Mesenchymal stem cell (in vitro differentiated cells and primary cell): ENCODE data around the gene NT5DC1.
A peak's percentile ranks its signal among the peaks of the same experiment; 100 is the strongest.

ENCODE experiments used
- DNase-seq: peaks from one replicate; pipeline ENCODE4 v3.0.0-alpha.2; 2013
- H2AFZ ChIP-seq: one replicate; pipeline ENCODE4 v1.6.1; 2013; ENCODE audit warnings: low read depth, mild to moderate bottlenecking, control low read depth, inconsistent platforms, low read length, moderate library complexity
- H2AK5ac ChIP-seq: 2 replicates; pipeline ENCODE4 v1.6.1; 2013; ENCODE audit warnings: low read length, moderate library complexity, mild to moderate bottlenecking, inconsistent platforms; ENCODE audit not compliant: severe bottlenecking
- H2BK120ac ChIP-seq: one replicate; pipeline ENCODE4 v1.6.1; 2013; ENCODE audit warnings: low read depth, mild to moderate bottlenecking, inconsistent platforms, low read length, moderate library complexity
- H2BK12ac ChIP-seq, 2 experiments: one replicate each; pipeline ENCODE4 v1.6.1; 2013; ENCODE audit warnings: inconsistent platforms in 2 of 2, low read length in 2 of 2, mild to moderate bottlenecking in 2 of 2, moderate library complexity in 2 of 2, control low read depth in 1 of 2
- H2BK15ac ChIP-seq: one replicate; pipeline ENCODE4 v1.6.1; 2013; ENCODE audit warnings: mild to moderate bottlenecking, low read depth, inconsistent platforms; ENCODE audit not compliant: poor library complexity, severe bottlenecking
- H2BK5ac ChIP-seq: 2 replicates; pipeline ENCODE4 v1.6.1; 2013; ENCODE audit warnings: low read depth, mild to moderate bottlenecking, low read length, control low read depth, inconsistent platforms; ENCODE audit not compliant: poor library complexity, severe bottlenecking
- H3K14ac ChIP-seq, 2 experiments: one replicate each; pipeline ENCODE4 v1.6.1; 2013; ENCODE audit warnings: inconsistent platforms in 2 of 2, low read length in 2 of 2, control low read depth in 1 of 2, mild to moderate bottlenecking in 1 of 2, moderate library complexity in 1 of 2
- H3K18ac ChIP-seq, 2 experiments: one replicate each; pipeline ENCODE4 v1.6.1; 2013; ENCODE audit warnings: inconsistent platforms in 2 of 2, low read length in 2 of 2, control low read depth in 1 of 2, low read depth in 1 of 2, mild to moderate bottlenecking in 1 of 2
- H3K23ac ChIP-seq, 2 experiments: one replicate each; pipeline ENCODE4 v1.6.1; 2013; ENCODE audit warnings: inconsistent platforms in 2 of 2, low read length in 2 of 2, mild to moderate bottlenecking in 2 of 2, moderate library complexity in 2 of 2, control low read depth in 1 of 2
- H3K27ac ChIP-seq: 2 replicates; pipeline ENCODE4 v1.5.1; 2013; ENCODE audit warnings: mild to moderate bottlenecking, moderate library complexity, low read length, control low read depth, inconsistent platforms; ENCODE audit not compliant: poor library complexity, severe bottlenecking
- H3K27me3 ChIP-seq, 2 experiments: 2 replicates each; pipeline versions ENCODE4 v1.6.1 to v1.7.0; 2013; ENCODE audit warnings: low read length in 2 of 2, mild to moderate bottlenecking in 2 of 2, moderate library complexity in 2 of 2, control low read depth in 1 of 2, inconsistent platforms in 1 of 2; ENCODE audit not compliant: control insufficient read depth in 1 of 2, insufficient read depth in 1 of 2
- H3K36me3 ChIP-seq, 2 experiments: 2 replicates each; pipeline versions ENCODE4 v1.6.1 to v1.7.0; 2013; ENCODE audit warnings: low read length in 2 of 2, control low read depth in 1 of 2, inconsistent platforms in 1 of 2, low read depth in 1 of 2, mild to moderate bottlenecking in 1 of 2; ENCODE audit not compliant: insufficient read depth in 2 of 2, control insufficient read depth in 1 of 2
- H3K4ac ChIP-seq, 2 experiments: one replicate each; pipeline ENCODE4 v1.6.1; 2013; ENCODE audit warnings: inconsistent platforms in 2 of 2, low read length in 2 of 2, mild to moderate bottlenecking in 2 of 2, moderate library complexity in 2 of 2, control low read depth in 1 of 2, low read depth in 1 of 2
- H3K4me1 ChIP-seq: 2 replicates; pipeline ENCODE4 v1.6.1; 2013; ENCODE audit warnings: low read depth, low read length, control low read depth; ENCODE audit not compliant: control insufficient read depth, insufficient read depth
- H3K4me2 ChIP-seq: 2 replicates; pipeline ENCODE4 v1.6.1; 2013; ENCODE audit warnings: low read length, mild to moderate bottlenecking, inconsistent platforms; ENCODE audit not compliant: poor library complexity, severe bottlenecking
- H3K4me3 ChIP-seq, 2 experiments: 2 replicates each; pipeline versions ENCODE4 v1.5.1 to v1.7.0; 2013; ENCODE audit warnings: low read length in 2 of 2, mild to moderate bottlenecking in 2 of 2, control low read depth in 1 of 2, low read depth in 1 of 2; ENCODE audit not compliant: insufficient read depth in 1 of 2
- H3K79me1 ChIP-seq: replicated peaks from 2 replicates; pipeline ENCODE4 v1.6.1; 2013; ENCODE audit warnings: mild to moderate bottlenecking, control low read depth, low read length, inconsistent platforms; ENCODE audit not compliant: poor library complexity, severe bottlenecking
- H3K9ac ChIP-seq: 2 replicates; pipeline ENCODE4 v1.7.0; 2013; ENCODE audit warnings: mild to moderate bottlenecking, low read length, moderate library complexity
- H3K9me3 ChIP-seq: 2 replicates; pipeline ENCODE4 v1.7.0; 2013; ENCODE audit warnings: mild to moderate bottlenecking, low read length; ENCODE audit not compliant: control insufficient read depth
- H4K8ac ChIP-seq: one replicate; pipeline ENCODE4 v1.6.1; 2013; ENCODE audit warnings: inconsistent platforms, mild to moderate bottlenecking, low read length, moderate library complexity
- H4K91ac ChIP-seq: one replicate; pipeline ENCODE4 v1.6.1; 2013; ENCODE audit warnings: mild to moderate bottlenecking, low read length, inconsistent platforms
- WGBS: methylation state at CpG from one replicate; pipeline ENCODE4 v1.1.7; 2013; ENCODE audit warnings: mixed read lengths; 5-methylcytosine and 5-hydroxymethylcytosine counted together

NT5DC1 gene

GRCh38 chr6:116083052-116083451, 17.6 kb upstream of the NT5DC1 start:
- Histone ChIP-seq H3K4me2 (no peak overlapping the region), H3K27ac (no peak overlapping the region), H3K9ac (no peak overlapping the region), H3K18ac (no peak overlapping the region), H3K79me1 (no peaks in the 10 kb centered on the region), H3K4me3 (no peak overlapping the region), H2AFZ (no peak overlapping the region), H2BK120ac (no peak overlapping the region), H2BK5ac (no peak overlapping the region), H3K14ac (no peak overlapping the region), H4K8ac (no peak overlapping the region), H3K9me3 (no peaks in the 10 kb centered on the region), H2BK12ac (no peak overlapping the region), H3K4ac (no peak overlapping the region), H4K91ac (no peak overlapping the region), H3K27me3 (no peaks in the 10 kb centered on the region), H3K4me1 (peaks cover 3% of the 10 kb centered on the region), H3K23ac (no peak overlapping the region), H2AK5ac (no peak overlapping the region), H3K36me3 (no peaks in the 10 kb centered on the region), H2BK15ac (no peak overlapping the region)
- 97% methylated on average over 5 of the region's 5 CpGs for WGBS
- no peak for DNase-seq

GRCh38 chr6:116084284-116084683, 16.4 kb upstream of the NT5DC1 start:
- WGBS = 83% methylated on average over 2 of the region's 2 CpGs
- Histone ChIP-seq H3K79me1 (no peaks in the 10 kb centered on the region), H3K4me3 (no peak overlapping the region)

GRCh38 chr6:116087437-116088027, 13.1 kb upstream of the NT5DC1 start:
- Histone ChIP-seq H2AK5ac (no peak overlapping the region), H2BK12ac (peak overlapping the region in 1 of 2 experiments; percentile 89), H3K9me3 (no peaks in the 10 kb centered on the region), H3K79me1 (no peaks in the 10 kb centered on the region), H4K91ac (peak overlapping the region; percentile 57), H3K36me3 (no peaks in the 10 kb centered on the region), H3K18ac (peak overlapping the region; percentile 5 to 61), H3K4me2 (no peak overlapping the region), H3K27ac (peak overlapping the region; percentile 45), H4K8ac (peak overlapping the region; percentile 66), H3K27me3 (no peaks in the 10 kb centered on the region), H3K23ac (no peak overlapping the region), H2BK15ac (no peak overlapping the region), H3K4ac (peak overlapping the region in 1 of 2 experiments; percentile 97), H2BK5ac (no peak overlapping the region), H3K14ac (peak overlapping the region in 1 of 2 experiments; percentile 41), H3K4me3 (no peak overlapping the region), H2BK120ac (no peak overlapping the region), H2AFZ (peak overlapping the region; percentile 76), H3K4me1 (peaks cover 3% of the 10 kb centered on the region), H3K9ac (no peak overlapping the region)
- WGBS = 60% methylated on average over 4 of the region's 4 CpGs
- DNase-seq = peak; percentile 82

More at GRCh38 chr6:116084284-116084683, 16.4 kb upstream of the NT5DC1 start:
- H2AK5ac ChIP-seq = no peak overlapping the region
- H3K4ac ChIP-seq = no peak overlapping the region
- H2BK12ac ChIP-seq = no peak overlapping the region
- H3K36me3 ChIP-seq = no peaks in the 10 kb centered on the region
- no peak for DNase-seq
- no peak overlapping the region for H4K91ac ChIP-seq
- no peak overlapping the region for H3K4me2 ChIP-seq
- no peak overlapping the region for H2AFZ ChIP-seq
- H3K9me3 ChIP-seq = no peaks in the 10 kb centered on the region
- no peaks in the 10 kb centered on the region for H3K27me3 ChIP-seq
- H3K9ac ChIP-seq = no peak overlapping the region
- H3K18ac ChIP-seq = no peak overlapping the region
- no peak overlapping the region for H3K27ac ChIP-seq
- no peak overlapping the region for H2BK120ac ChIP-seq
- no peak overlapping the region for H2BK15ac ChIP-seq
- H3K14ac ChIP-seq = no peak overlapping the region
- H3K23ac ChIP-seq = no peak overlapping the region
- peaks cover 3% of the 10 kb centered on the region for H3K4me1 ChIP-seq
- no peak overlapping the region for H4K8ac ChIP-seq
- no peak overlapping the region for H2BK5ac ChIP-seq

GRCh38 chr6:116088946-116089345, 11.7 kb upstream of the NT5DC1 start:
- no peaks in the 10 kb centered on the region for H3K36me3 ChIP-seq
- no peak overlapping the region for H2BK5ac ChIP-seq
- H3K27me3 ChIP-seq = no peaks in the 10 kb centered on the region
- H3K18ac ChIP-seq = no peak overlapping the region
- no peak overlapping the region for H3K4me3 ChIP-seq
- no peak overlapping the region for H4K8ac ChIP-seq
- DNase-seq = no peak
- H2BK15ac ChIP-seq = no peak overlapping the region
- H3K9ac ChIP-seq = no peak overlapping the region
- H3K4me1 ChIP-seq = peaks cover 3% of the 10 kb centered on the region
- H2BK120ac ChIP-seq = no peak overlapping the region
- H3K23ac ChIP-seq = no peak overlapping the region
- H3K27ac ChIP-seq = no peak overlapping the region
- no peaks in the 10 kb centered on the region for H3K79me1 ChIP-seq
- H3K9me3 ChIP-seq = no peaks in the 10 kb centered on the region
- H3K4ac ChIP-seq = no peak overlapping the region
- H3K4me2 ChIP-seq = no peak overlapping the region
- H2AK5ac ChIP-seq = no peak overlapping the region
- H2BK12ac ChIP-seq = no peak overlapping the region
- no peak overlapping the region for H3K14ac ChIP-seq
- no peak overlapping the region for H2AFZ ChIP-seq
- no peak overlapping the region for H4K91ac ChIP-seq
